B cell (primary cell): Measurements from ENCODE around the gene ASTN2.

ENCODE experiments used
- EZH2 ChIP-seq: IDR thresholded peaks from 2 replicates; pipeline ENCODE4 v1.6.1; 2012; ENCODE audit warnings: borderline replicate concordance, low read depth, mild to moderate bottlenecking, moderate library complexity, low read length; ENCODE audit not compliant: insufficient read depth, poor library complexity, severe bottlenecking
- TF ChIP-seq, protein P1 (sequence below): fragments of 200-600 bp; IDR thresholded peaks from one replicate; pipeline ENCODE4 v1.8.0; 2022; ENCODE audit warnings: antibody characterized with exemption, mild to moderate bottlenecking

DNA sequence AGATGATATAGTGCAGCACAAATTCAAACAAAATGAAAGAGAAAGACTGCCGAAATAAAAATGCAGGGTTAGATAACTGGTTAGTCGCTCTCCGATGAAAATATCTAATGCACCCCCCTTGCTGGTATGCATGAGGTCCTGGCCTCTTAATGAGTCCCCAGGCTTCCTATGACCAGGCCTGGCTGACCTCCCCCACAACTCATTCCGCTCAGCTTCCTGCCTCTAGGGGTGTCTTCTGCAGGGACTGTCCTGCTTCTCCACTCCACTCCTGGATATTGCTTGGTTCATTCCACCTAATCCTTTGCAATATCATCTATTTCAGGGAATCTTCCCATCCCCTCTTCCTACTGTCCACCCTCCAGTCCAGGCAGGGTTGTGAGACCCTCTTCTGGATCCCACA lies 341.8 kb downstream of the ASTN2 start:
- TF ChIP-seq, protein P1, sequence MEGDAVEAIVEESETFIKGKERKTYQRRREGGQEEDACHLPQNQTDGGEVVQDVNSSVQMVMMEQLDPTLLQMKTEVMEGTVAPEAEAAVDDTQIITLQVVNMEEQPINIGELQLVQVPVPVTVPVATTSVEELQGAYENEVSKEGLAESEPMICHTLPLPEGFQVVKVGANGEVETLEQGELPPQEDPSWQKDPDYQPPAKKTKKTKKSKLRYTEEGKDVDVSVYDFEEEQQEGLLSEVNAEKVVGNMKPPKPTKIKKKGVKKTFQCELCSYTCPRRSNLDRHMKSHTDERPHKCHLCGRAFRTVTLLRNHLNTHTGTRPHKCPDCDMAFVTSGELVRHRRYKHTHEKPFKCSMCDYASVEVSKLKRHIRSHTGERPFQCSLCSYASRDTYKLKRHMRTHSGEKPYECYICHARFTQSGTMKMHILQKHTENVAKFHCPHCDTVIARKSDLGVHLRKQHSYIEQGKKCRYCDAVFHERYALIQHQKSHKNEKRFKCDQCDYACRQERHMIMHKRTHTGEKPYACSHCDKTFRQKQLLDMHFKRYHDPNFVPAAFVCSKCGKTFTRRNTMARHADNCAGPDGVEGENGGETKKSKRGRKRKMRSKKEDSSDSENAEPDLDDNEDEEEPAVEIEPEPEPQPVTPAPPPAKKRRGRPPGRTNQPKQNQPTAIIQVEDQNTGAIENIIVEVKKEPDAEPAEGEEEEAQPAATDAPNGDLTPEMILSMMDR: no peak
- no peak for TF ChIP-seq EZH2
